Measurements from ENCODE around the gene NRXN3. TPM values are rescaled to one million over a fixed set of nuclear protein-coding genes. Genes with fewer than 3 reads are reported as not detected.

The NRXN3 gene
- total RNA-seq, 1 experiment from 2014 or later: 1.1 TPM

- H3F3A ChIP-seq (ENCODE audit: low read length, unreplicated experiment): no peaks in the 10 kb centered on the region
- H2AFZ ChIP-seq (ENCODE audit: low read length): no peak overlapping the region
- intact Hi-C loops (cut with micrococcal nuclease): no loop called here
- H3K9me2 ChIP-seq (replicated peaks; ENCODE audit: low read length): no peaks in the 10 kb centered on the region
- ChIA-PET CTCF (no interaction called here), POLR2A (ENCODE audit: unreplicated experiment) (no interaction called here)
- H3K4me2 ChIP-seq (ENCODE audit: low read length): no peak overlapping the region
- H3K36me3 ChIP-seq (ENCODE audit: low read depth, low read length): no peaks in the 10 kb centered on the region
- no TSS peak for BruUV-seq (replicated peaks)
- ATAC-seq (no peak), DNase-seq (no peak)
- H4K20me1 ChIP-seq (ENCODE audit: low read length): no peaks in the 10 kb centered on the region
- H3K9me3 ChIP-seq (ENCODE audit: low read length): no peaks in the 10 kb centered on the region
- no peaks in the 10 kb centered on the region for H3K79me2 ChIP-seq (ENCODE audit: low read length)
- peaks cover 12% of the 10 kb centered on the region for H3K27me3 ChIP-seq (ENCODE audit: low read length)
- no peak overlapping the region for H3K9ac ChIP-seq (ENCODE audit: low read length)
- no peak overlapping the region for H3K27ac ChIP-seq (ENCODE audit: low read length)
- no peak overlapping the region for H3K4me3 ChIP-seq (ENCODE audit: low read length)
- no peaks in the 10 kb centered on the region for H3K4me1 ChIP-seq (ENCODE audit: insufficient read depth, low read length)
- no peak for TF ChIP-seq EZH2 (IDR thresholded peaks at IDR 0.05; ENCODE audit: low read length, unreplicated experiment)
- no peak for TF ChIP-seq EZH2phosphoT487 (IDR thresholded peaks at IDR 0.05; ENCODE audit: borderline replicate concordance, low read length)
- no peak for TF ChIP-seq CTCF (conservative IDR thresholded peaks at IDR 0.05; ENCODE audit: low read depth, low read length)
These were observed 668.8 kb downstream of the NRXN3 start for GRCh38 chr14:78838959-78839358.

- Histone ChIP-seq H3K27ac (ENCODE audit: low read length) (no peak overlapping the region), H3F3A (ENCODE audit: low read length, unreplicated experiment) (no peaks in the 10 kb centered on the region), H3K4me1 (ENCODE audit: insufficient read depth, low read length) (no peaks in the 10 kb centered on the region), H3K9me2 (replicated peaks; ENCODE audit: low read length) (no peaks in the 10 kb centered on the region), H4K20me1 (ENCODE audit: low read length) (no peaks in the 10 kb centered on the region), H3K9me3 (ENCODE audit: low read length) (no peaks in the 10 kb centered on the region), H3K4me3 (ENCODE audit: low read length) (no peak overlapping the region), H3K79me2 (ENCODE audit: low read length) (no peaks in the 10 kb centered on the region), H3K36me3 (ENCODE audit: low read depth, low read length) (no peaks in the 10 kb centered on the region), H2AFZ (ENCODE audit: low read length) (no peak overlapping the region), H3K27me3 (ENCODE audit: low read length) (no peaks in the 10 kb centered on the region), H3K4me2 (ENCODE audit: low read length) (no peak overlapping the region), H3K9ac (ENCODE audit: low read length) (no peak overlapping the region)
- TF ChIP-seq EZH2phosphoT487 (IDR thresholded peaks at IDR 0.05; ENCODE audit: borderline replicate concordance, low read length) (no peak), CTCF (conservative IDR thresholded peaks at IDR 0.05; ENCODE audit: low read depth, low read length) (no peak), EZH2 (IDR thresholded peaks at IDR 0.05; ENCODE audit: low read length, unreplicated experiment) (no peak)
- BruUV-seq (replicated peaks): no TSS peak
- POLR2A ChIA-PET (ENCODE audit: unreplicated experiment): no interaction called here
- no peak for DNase-seq
- intact Hi-C loops (cut with micrococcal nuclease): no loop called here
- CTCF ChIA-PET: no interaction called here
- no peak for ATAC-seq
These were observed 670.7 kb downstream of the NRXN3 start for GRCh38 chr14:78840898-78841297.

GRCh38 chr14:78847801-78848200 is 677.6 kb downstream of the NRXN3 start:
- H3K36me3 ChIP-seq (ENCODE audit: low read depth, low read length): no peaks in the 10 kb centered on the region
- intact Hi-C loops (cut with micrococcal nuclease): no loop called here
- H3F3A ChIP-seq (ENCODE audit: low read length, unreplicated experiment): no peaks in the 10 kb centered on the region
- no peaks in the 10 kb centered on the region for H3K79me2 ChIP-seq (ENCODE audit: low read length)
- no TSS peak for BruUV-seq (replicated peaks)
- H3K27me3 ChIP-seq (ENCODE audit: low read length): peaks cover 14% of the 10 kb centered on the region; the same call in 1 of the 2 replicates
- TF ChIP-seq EZH2phosphoT487 (IDR thresholded peaks at IDR 0.05; ENCODE audit: borderline replicate concordance, low read length): no peak
- TF ChIP-seq CTCF (conservative IDR thresholded peaks at IDR 0.05; ENCODE audit: low read depth, low read length): no peak
- TF ChIP-seq EZH2 (IDR thresholded peaks at IDR 0.05; ENCODE audit: low read length, unreplicated experiment): no peak
- POLR2A ChIA-PET (ENCODE audit: unreplicated experiment): no interaction called here
- H3K9ac ChIP-seq (ENCODE audit: low read length): no peak overlapping the region
- no peak overlapping the region for H2AFZ ChIP-seq (ENCODE audit: low read length)
- H3K9me2 ChIP-seq (replicated peaks; ENCODE audit: low read length): no peaks in the 10 kb centered on the region
- no peaks in the 10 kb centered on the region for H4K20me1 ChIP-seq (ENCODE audit: low read length)
- H3K4me3 ChIP-seq (ENCODE audit: low read length): no peak overlapping the region
- CTCF ChIA-PET: interaction anchor here (0.7 kb wide), 1 partner anchor 58 kb away, joined by 3 read pairs; no protein-coding TSS in a partner anchor
- H3K27ac ChIP-seq (ENCODE audit: low read length): no peak overlapping the region
- DNase-seq (no peak), ATAC-seq (no peak)
- H3K9me3 ChIP-seq (ENCODE audit: low read length): no peaks in the 10 kb centered on the region
- H3K4me1 ChIP-seq (ENCODE audit: insufficient read depth, low read length): no peaks in the 10 kb centered on the region
- H3K4me2 ChIP-seq (ENCODE audit: low read length): no peak overlapping the region
